B cell (primary cell): ENCODE results near the gene ERMARD.

Experiments
- CTCF ChIP-seq: fragments of 200-600 bp; IDR thresholded peaks from one replicate; pipeline ENCODE4 v1.8.0; 2022; ENCODE audit warnings: antibody characterized with exemption, mild to moderate bottlenecking
- EZH2 ChIP-seq: IDR thresholded peaks from 2 replicates; pipeline ENCODE4 v1.6.1; 2012; ENCODE audit warnings: borderline replicate concordance, low read depth, mild to moderate bottlenecking, moderate library complexity, low read length; ENCODE audit not compliant: insufficient read depth, poor library complexity, severe bottlenecking

GRCh38 chr6:169726049-169726400, 25.4 kb upstream of the ERMARD start:
- TF ChIP-seq CTCF, result no peak
- no peak for TF ChIP-seq EZH2
